Sigmoid colon (tissue), 7 donors: Measurements from ENCODE around the gene EXOC6B. TPM values are rescaled to one million over a fixed set of nuclear protein-coding genes. Genes with fewer than 3 reads are reported as not detected.
A peak's percentile ranks its signal among the peaks of the same experiment; 100 is the strongest.

Source experiments
- DNase-seq: peaks from one replicate; pipeline ENCODE4 v3.0.0-alpha.2; 2019
- H3K27ac ChIP-seq, 4 donors: fragments of 200-600 bp; sonication (generic); one replicate each; pipeline ENCODE4 v1.5.1; 2016 to 2019; ENCODE audit warnings: mild to moderate bottlenecking in 1 of 4
- H3K27me3 ChIP-seq, 3 donors: fragments of 200-600 bp; sonication (generic); one replicate each; pipeline ENCODE4 v1.5.1; 2019; ENCODE audit warnings: mild to moderate bottlenecking in 1 of 3
- H3K36me3 ChIP-seq, 4 donors: fragments of 200-600 bp; sonication (generic); one replicate each; pipeline ENCODE4 v1.5.1; 2016 to 2019
- H3K4me1 ChIP-seq, 4 donors: fragments of 200-600 bp; sonication (generic); one replicate each; pipeline ENCODE4 v1.5.1; 2017 to 2019
- H3K4me3 ChIP-seq, 4 donors: fragments of 200-600 bp; sonication (generic); one replicate each; pipeline ENCODE4 v1.5.1; 2017 to 2019; ENCODE audit warnings: mild to moderate bottlenecking in 2 of 4, moderate library complexity in 1 of 4
- H3K9me3 ChIP-seq, 4 donors: fragments of 200-600 bp in 3 of 4; sonication (generic) in 3 of 4; one replicate each; pipeline versions ENCODE4 v1.5.1 to v1.6.1; 2013 to 2019
- EP300 ChIP-seq, 4 donors: sonication (generic); formaldehyde crosslinking; IDR thresholded peaks; one replicate each; pipeline ENCODE4 v1.6.1; 2017; ENCODE audit warnings: antibody characterized with exemption in 4 of 4
- POLR2A ChIP-seq, 2 donors: fragments of 450-650 bp; IDR thresholded peaks; one replicate each; pipeline ENCODE4 v1.6.1; 2016; ENCODE audit warnings: antibody characterized with exemption in 2 of 2, mild to moderate bottlenecking in 2 of 2, moderate library complexity in 2 of 2
- POLR2AphosphoS5 ChIP-seq, 4 donors: sonication (generic); formaldehyde crosslinking; IDR thresholded peaks; one replicate each; pipeline ENCODE4 v1.6.1; 2017; ENCODE audit warnings: antibody characterized with exemption in 4 of 4
- WGBS, 2 donors: extraction: QIAGEN DNeasy Blood & Tissue Kit; methylation state at CpG; one replicate each; pipeline ENCODE4 v1.1.7; 2013; 5-methylcytosine and 5-hydroxymethylcytosine counted together
- intact Hi-C: fragments of 100-400 bp; cut with DNase I; formaldehyde crosslinking; loops from one replicate; pipeline ENCODE4 v1.15.1; 2023
- polyA plus RNA-seq, 3 donors: library from polyadenylated mRNA; stranded (reverse); fragments of 200-250 nt; gene quantifications; one replicate each; pipeline ENCODE4 v1.2.3, GENCODE V29; 2013
- total RNA-seq, 4 donors: library from RNA; depleted of rRNA; stranded (reverse); fragments of >200 nt; gene quantifications; one replicate each; pipeline ENCODE4 v1.1.0, GENCODE V29; 2016
- TF ChIP-seq, protein P1 (sequence below), 4 experiments: fragments of 450-650 bp in 3 of 4; fragments of 200-600 bp in 1 of 4; IDR thresholded peaks; one replicate each; pipeline ENCODE4 v1.5.1; 2016 to 2019; ENCODE audit warnings: antibody characterized with exemption in 4 of 4, mild to moderate bottlenecking in 3 of 4, moderate library complexity in 2 of 4
- donor health status: healthy with polysubstance abuse.
- donor health status: Bipolar disorder and iron deficiency.
- donor health status: healthy.

EXOC6B gene
- total and polyA plus RNA-seq, 7 donors, result 5.0 to 46.1 (median 25.3) TPM

DNA sequence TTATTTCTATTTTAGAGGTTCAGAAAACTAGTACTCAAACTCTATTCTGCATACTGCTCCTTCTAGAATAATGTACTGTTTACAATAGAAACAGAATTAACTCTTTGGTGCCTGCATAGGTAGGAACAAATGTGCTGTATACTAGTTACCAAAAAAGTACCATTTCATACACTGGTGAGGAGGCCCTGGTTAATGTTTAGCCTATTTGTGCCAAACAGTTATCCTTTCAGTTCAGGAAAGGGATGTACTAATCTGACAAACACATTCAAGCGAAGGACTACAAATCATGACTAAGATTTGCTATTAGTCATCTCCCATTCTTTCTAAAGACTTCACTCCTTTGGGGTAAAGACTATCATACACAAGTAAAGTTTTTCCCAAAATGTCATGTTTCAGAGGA, 47.4 kb downstream of the EXOC6B start:
- 75 to 78% methylated on average over 1 of the region's 1 CpG for WGBS, 2 donors
- Histone ChIP-seq H3K36me3 (no peaks in the 10 kb centered on the region), H3K27me3 (no peaks in the 10 kb centered on the region), H3K4me3 (no peak overlapping the region), H3K9me3 (no peaks in the 10 kb centered on the region), H3K27ac (no peak overlapping the region), H3K4me1 (peaks cover 0 to 7% (median 0%) of the 10 kb centered on the region in 4 donors)
- intact Hi-C loops, result no loop called here
- TF ChIP-seq, protein P1, sequence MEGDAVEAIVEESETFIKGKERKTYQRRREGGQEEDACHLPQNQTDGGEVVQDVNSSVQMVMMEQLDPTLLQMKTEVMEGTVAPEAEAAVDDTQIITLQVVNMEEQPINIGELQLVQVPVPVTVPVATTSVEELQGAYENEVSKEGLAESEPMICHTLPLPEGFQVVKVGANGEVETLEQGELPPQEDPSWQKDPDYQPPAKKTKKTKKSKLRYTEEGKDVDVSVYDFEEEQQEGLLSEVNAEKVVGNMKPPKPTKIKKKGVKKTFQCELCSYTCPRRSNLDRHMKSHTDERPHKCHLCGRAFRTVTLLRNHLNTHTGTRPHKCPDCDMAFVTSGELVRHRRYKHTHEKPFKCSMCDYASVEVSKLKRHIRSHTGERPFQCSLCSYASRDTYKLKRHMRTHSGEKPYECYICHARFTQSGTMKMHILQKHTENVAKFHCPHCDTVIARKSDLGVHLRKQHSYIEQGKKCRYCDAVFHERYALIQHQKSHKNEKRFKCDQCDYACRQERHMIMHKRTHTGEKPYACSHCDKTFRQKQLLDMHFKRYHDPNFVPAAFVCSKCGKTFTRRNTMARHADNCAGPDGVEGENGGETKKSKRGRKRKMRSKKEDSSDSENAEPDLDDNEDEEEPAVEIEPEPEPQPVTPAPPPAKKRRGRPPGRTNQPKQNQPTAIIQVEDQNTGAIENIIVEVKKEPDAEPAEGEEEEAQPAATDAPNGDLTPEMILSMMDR (IDR thresholded peaks at IDR 0.05), result no peak
- no peak for TF ChIP-seq EP300 (IDR thresholded peaks at IDR 0.05)
- TF ChIP-seq POLR2A (IDR thresholded peaks at IDR 0.05), result no peak
- no peak for TF ChIP-seq POLR2AphosphoS5 (IDR thresholded peaks at IDR 0.05)
- DNase-seq, result no peak

DNA sequence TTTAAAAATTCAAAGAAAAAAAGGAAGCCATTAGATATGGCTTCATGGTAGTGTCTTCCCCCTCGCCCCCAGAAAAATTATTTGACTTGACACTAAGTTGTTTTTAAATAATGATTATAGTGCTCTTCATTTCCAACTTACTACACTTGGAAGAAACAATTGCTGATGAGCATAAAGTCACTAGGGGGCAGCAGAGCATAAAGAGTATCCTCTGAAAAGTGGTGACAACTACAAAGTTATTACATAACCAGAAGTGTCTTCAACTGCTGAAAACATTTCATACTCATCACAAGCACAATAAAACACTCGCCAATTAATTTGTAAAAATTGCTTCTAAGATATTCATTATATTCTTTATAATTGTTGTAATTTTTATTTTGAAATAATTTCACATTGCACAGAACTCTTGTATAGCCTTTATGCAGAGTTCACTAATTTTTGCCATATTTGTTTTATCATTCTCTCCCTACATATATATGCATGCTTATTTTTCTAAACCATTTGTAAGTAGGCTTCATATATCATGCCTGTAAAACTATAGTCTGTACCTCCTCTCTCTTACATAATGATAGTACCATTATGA, 54.9 kb downstream of the EXOC6B start:
- H3K4me1 ChIP-seq, result no peaks in the 10 kb centered on the region
- peak; percentile 72 for DNase-seq
- no peak overlapping the region for H3K4me3 ChIP-seq
- TF ChIP-seq, protein P1 (IDR thresholded peaks at IDR 0.05), result peak; percentile 64 to 85 (median 70)
- no peak for TF ChIP-seq POLR2AphosphoS5 (IDR thresholded peaks at IDR 0.05)
- H3K27ac ChIP-seq, result no peak overlapping the region
- intact Hi-C loops, result loop anchor here (1.0 to 5.0 kb wide), 3 partner anchors 46 to 406 kb away; no protein-coding TSS in a partner anchor
- no peaks in the 10 kb centered on the region for H3K9me3 ChIP-seq
- 1% methylated on average over 2 of the region's 2 CpGs for WGBS, 2 donors
- H3K36me3 ChIP-seq, result no peaks in the 10 kb centered on the region
- no peaks in the 10 kb centered on the region for H3K27me3 ChIP-seq

DNA sequence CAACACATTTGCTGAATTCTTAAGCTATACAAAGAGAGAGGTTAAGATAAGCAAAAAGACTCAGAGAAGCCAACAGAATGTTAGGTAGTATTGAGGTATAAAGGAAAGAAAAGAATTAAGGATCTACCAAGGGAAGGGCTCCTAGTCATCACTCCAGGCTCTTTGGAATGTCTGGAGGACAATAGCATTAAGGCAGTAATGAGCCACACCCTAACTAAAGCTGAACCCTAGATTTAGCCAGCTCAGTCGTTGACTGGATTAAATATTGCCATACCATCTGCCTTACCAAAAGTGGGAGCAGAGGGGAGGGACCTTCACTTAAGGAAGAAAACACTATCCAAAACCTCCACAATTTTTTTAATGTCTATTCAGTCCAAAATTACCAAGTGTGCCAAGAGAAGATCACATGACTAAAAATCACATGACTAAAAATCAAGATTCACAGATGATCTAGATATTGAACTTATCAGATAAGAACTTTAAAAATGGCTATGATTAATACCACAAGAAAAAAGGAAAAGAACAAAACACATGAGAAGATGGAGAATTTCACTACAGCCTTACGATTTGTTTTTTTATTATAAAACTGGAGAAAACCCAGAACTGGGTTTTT, 59.7 kb downstream of the EXOC6B start:
- Histone ChIP-seq H3K4me1 (no peaks in the 10 kb centered on the region), H3K9me3 (peaks cover 0 to 12% (median 3%) of the 10 kb centered on the region in 4 donors), H3K4me3 (no peak overlapping the region), H3K36me3 (no peaks in the 10 kb centered on the region), H3K27ac (no peak overlapping the region), H3K27me3 (no peaks in the 10 kb centered on the region)
- WGBS, 2 donors, result 57 to 72% methylated on average over 2 of the region's 2 CpGs
- intact Hi-C loops, result no loop called here
- TF ChIP-seq POLR2AphosphoS5 (IDR thresholded peaks at IDR 0.05), result no peak
- TF ChIP-seq, protein P1 (IDR thresholded peaks at IDR 0.05), result no peak
- no peak for TF ChIP-seq POLR2A (IDR thresholded peaks at IDR 0.05)
- TF ChIP-seq EP300 (IDR thresholded peaks at IDR 0.05), result no peak
- no peak for DNase-seq

DNA sequence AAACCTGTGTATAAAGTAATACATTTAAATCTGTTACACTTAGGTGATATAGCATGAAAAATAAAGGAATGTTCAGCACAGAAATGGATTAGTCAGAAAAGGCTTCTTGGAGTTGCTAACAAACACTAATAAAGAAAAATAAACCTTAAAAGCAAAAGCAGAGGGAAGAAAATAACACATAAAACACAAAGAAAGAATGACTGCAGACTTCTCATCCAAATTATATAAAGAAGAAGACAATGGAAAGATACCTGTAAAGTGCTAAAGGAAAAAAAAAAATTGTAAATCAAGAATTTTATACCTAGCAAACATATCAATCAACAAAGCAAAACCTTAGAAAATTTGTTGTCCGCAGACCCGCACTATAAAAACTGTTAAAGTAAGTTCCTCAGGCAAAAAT, 63.6 kb downstream of the EXOC6B start:
- Histone ChIP-seq H3K27ac (no peak overlapping the region), H3K4me1 (no peaks in the 10 kb centered on the region), H3K36me3 (no peaks in the 10 kb centered on the region), H3K4me3 (no peak overlapping the region), H3K9me3 (peaks cover 0 to 12% (median 3%) of the 10 kb centered on the region in 4 donors), H3K27me3 (no peaks in the 10 kb centered on the region)
- DNase-seq, result no peak
- intact Hi-C loops, result no loop called here
- TF ChIP-seq, protein P1 (IDR thresholded peaks at IDR 0.05), result no peak
- TF ChIP-seq EP300 (IDR thresholded peaks at IDR 0.05) (no peak), POLR2A (IDR thresholded peaks at IDR 0.05) (no peak), POLR2AphosphoS5 (IDR thresholded peaks at IDR 0.05) (no peak)
- WGBS, 2 donors, result 97 to 99% methylated on average over 2 of the region's 2 CpGs
